Stomach (tissue), 9 donors: ENCODE results near the gene LMNB1. TPM values are rescaled to one million over a fixed set of nuclear protein-coding genes. Genes with fewer than 3 reads are reported as not detected.

Source experiments
- DNase-seq, 2 donors: peaks; one replicate each; pipeline versions ENCODE4 v3.0.0 to v3.0.0-alpha.2; 2013 to 2019
- H3K27ac ChIP-seq, 5 donors: fragments of 200-600 bp in 4 of 5; sonication (generic) in 4 of 5; one replicate each; pipeline ENCODE4 v1.5.1; 2013 to 2019; ENCODE audit warnings: mild to moderate bottlenecking in 1 of 5, moderate library complexity in 1 of 5
- H3K27me3 ChIP-seq, 3 donors: fragments of 200-600 bp; sonication (generic); one replicate each; pipeline ENCODE4 v1.5.1; 2017 to 2019; ENCODE audit warnings: mixed run types in 1 of 3
- H3K36me3 ChIP-seq, 4 donors: fragments of 200-600 bp; sonication (generic); 1 replicate in 3 of 4; 2 replicates in 1 of 4; pipeline ENCODE4 v1.5.1; 2016 to 2019
- H3K4me1 ChIP-seq, 4 donors: fragments of 200-600 bp; sonication (generic); one replicate each; pipeline ENCODE4 v1.5.1; 2016 to 2019
- H3K4me3 ChIP-seq, 4 donors: fragments of 200-600 bp; sonication (generic) in 3 of 4; one replicate each; pipeline ENCODE4 v1.5.1; 2016 to 2019; ENCODE audit warnings: mild to moderate bottlenecking in 1 of 4
- H3K9me3 ChIP-seq, 4 donors: fragments of 200-600 bp; sonication (generic); one replicate each; pipeline ENCODE4 v1.5.1; 2016 to 2019
- EP300 ChIP-seq: sonication (generic); formaldehyde crosslinking; IDR thresholded peaks from one replicate; pipeline ENCODE4 v1.6.1; 2017; ENCODE audit warnings: antibody characterized with exemption
- POLR2A ChIP-seq, 4 donors: fragments of 450-650 bp; IDR thresholded peaks; one replicate each; pipeline ENCODE4 v1.6.1; 2016; ENCODE audit warnings: antibody characterized with exemption in 4 of 4, control low read depth in 2 of 4, mild to moderate bottlenecking in 1 of 4, moderate library complexity in 1 of 4
- POLR2AphosphoS5 ChIP-seq, 3 donors: sonication (generic); formaldehyde crosslinking; IDR thresholded peaks; one replicate each; pipeline ENCODE4 v1.6.1; 2016; ENCODE audit warnings: antibody characterized with exemption in 3 of 3
- WGBS, 5 donors: extraction: QIAGEN DNeasy Blood & Tissue Kit in 3 of 5; methylation state at CpG; one replicate each; pipeline versions ENCODE4 v1.1.5 to v1.1.7; 2013 to 2018; 5-methylcytosine and 5-hydroxymethylcytosine counted together
- intact Hi-C: fragments of 100-400 bp; cut with DNase I; formaldehyde crosslinking; loops from one replicate; pipeline ENCODE4 v1.15.1; 2023; ENCODE audit warnings: low total_unique reads
- polyA plus RNA-seq, 3 donors: library from polyadenylated mRNA; stranded (reverse); fragments of 200-250 nt; gene quantifications; one replicate each; pipeline ENCODE4 v1.2.3, GENCODE V29; 2013
- total RNA-seq, 5 donors: library from RNA; depleted of rRNA; stranded (reverse); fragments of >200 nt; gene quantifications; one replicate each; pipeline versions ENCODE4 v1.1.0 to v1.2.3, GENCODE V29; 2014 to 2016
- TF ChIP-seq, protein P1 (sequence below), 7 experiments: fragments of 450-650 bp in 4 of 7; fragments of 200-600 bp in 3 of 7; sonication (generic) in 3 of 7; IDR thresholded peaks; one replicate each; pipeline ENCODE4 v1.5.1; 2016 to 2019; ENCODE audit warnings: antibody characterized with exemption in 7 of 7, control low read depth in 2 of 7, mild to moderate bottlenecking in 1 of 7
- donor health status: healthy with polysubstance abuse.
- donor health status: Bipolar disorder and iron deficiency.
- donor health status: healthy.

The LMNB1 gene
- total and polyA plus RNA-seq, 8 donors = 7.6 to 167 (median 9.9) TPM

GRCh38 chr5:126741361-126741760, 35.6 kb upstream of the LMNB1 start:
- DNase-seq = no peak

GRCh38 chr5:126742425-126742824, 34.5 kb upstream of the LMNB1 start:
- intact Hi-C loops = no loop called here
- no peak for DNase-seq
- Histone ChIP-seq H3K27me3 (no peaks in the 10 kb centered on the region), H3K9me3 (no peaks in the 10 kb centered on the region), H3K36me3 (no peaks in the 10 kb centered on the region), H3K4me3 (no peak overlapping the region), H3K4me1 (no peaks in the 10 kb centered on the region), H3K27ac (no peak overlapping the region)
- 71 to 90% (median 79%) methylated on average over 2 of the region's 2 CpGs for WGBS, 5 donors
- TF ChIP-seq, protein P1, sequence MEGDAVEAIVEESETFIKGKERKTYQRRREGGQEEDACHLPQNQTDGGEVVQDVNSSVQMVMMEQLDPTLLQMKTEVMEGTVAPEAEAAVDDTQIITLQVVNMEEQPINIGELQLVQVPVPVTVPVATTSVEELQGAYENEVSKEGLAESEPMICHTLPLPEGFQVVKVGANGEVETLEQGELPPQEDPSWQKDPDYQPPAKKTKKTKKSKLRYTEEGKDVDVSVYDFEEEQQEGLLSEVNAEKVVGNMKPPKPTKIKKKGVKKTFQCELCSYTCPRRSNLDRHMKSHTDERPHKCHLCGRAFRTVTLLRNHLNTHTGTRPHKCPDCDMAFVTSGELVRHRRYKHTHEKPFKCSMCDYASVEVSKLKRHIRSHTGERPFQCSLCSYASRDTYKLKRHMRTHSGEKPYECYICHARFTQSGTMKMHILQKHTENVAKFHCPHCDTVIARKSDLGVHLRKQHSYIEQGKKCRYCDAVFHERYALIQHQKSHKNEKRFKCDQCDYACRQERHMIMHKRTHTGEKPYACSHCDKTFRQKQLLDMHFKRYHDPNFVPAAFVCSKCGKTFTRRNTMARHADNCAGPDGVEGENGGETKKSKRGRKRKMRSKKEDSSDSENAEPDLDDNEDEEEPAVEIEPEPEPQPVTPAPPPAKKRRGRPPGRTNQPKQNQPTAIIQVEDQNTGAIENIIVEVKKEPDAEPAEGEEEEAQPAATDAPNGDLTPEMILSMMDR (IDR thresholded peaks at IDR 0.05) = no peak
- no peak for TF ChIP-seq EP300
- no peak for TF ChIP-seq POLR2AphosphoS5 (IDR thresholded peaks at IDR 0.05)
- no peak for TF ChIP-seq POLR2A (IDR thresholded peaks at IDR 0.05)

More at GRCh38 chr5:126741361-126741760, 35.6 kb upstream of the LMNB1 start:
- WGBS, 5 donors = 84 to 94% (median 90%) methylated on average over 9 of the region's 9 CpGs
- intact Hi-C loops = no loop called here
- Histone ChIP-seq H3K36me3 (no peaks in the 10 kb centered on the region), H3K4me1 (no peaks in the 10 kb centered on the region), H3K27me3 (no peaks in the 10 kb centered on the region), H3K27ac (no peak overlapping the region), H3K4me3 (no peak overlapping the region), H3K9me3 (no peaks in the 10 kb centered on the region)
- TF ChIP-seq POLR2A (IDR thresholded peaks at IDR 0.05) (no peak), EP300 (no peak), POLR2AphosphoS5 (IDR thresholded peaks at IDR 0.05) (no peak)
- TF ChIP-seq, protein P1 (IDR thresholded peaks at IDR 0.05) = no peak

DNA sequence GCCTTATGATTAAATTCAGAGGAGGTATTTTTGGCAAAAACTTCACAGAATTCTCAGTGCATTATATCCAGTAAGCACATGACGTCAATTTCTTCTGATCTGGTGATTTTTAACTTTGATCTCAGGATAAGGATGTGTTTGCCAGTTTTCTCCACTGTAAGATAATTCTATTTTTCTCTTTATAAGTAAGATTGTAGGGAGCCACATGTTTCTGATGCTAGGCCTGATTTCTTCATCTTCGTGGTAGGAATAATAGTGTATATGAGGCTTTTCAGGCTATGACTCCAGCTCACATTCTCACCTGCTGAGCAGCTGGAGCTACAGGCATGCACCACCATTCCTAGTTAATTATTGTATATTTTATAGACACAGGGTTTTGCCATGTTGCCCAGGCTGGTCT, 32.1 kb upstream of the LMNB1 start:
- 65 to 77% (median 70%) methylated on average over 2 of the region's 2 CpGs for WGBS, 5 donors
- H3K4me3 ChIP-seq = no peak overlapping the region
- H3K27me3 ChIP-seq = no peaks in the 10 kb centered on the region
- no peaks in the 10 kb centered on the region for H3K4me1 ChIP-seq
- H3K36me3 ChIP-seq = no peaks in the 10 kb centered on the region
- no peaks in the 10 kb centered on the region for H3K9me3 ChIP-seq
- no peak overlapping the region for H3K27ac ChIP-seq
- intact Hi-C loops = no loop called here
- DNase-seq = peak in 1 of 2 donors; percentile 3
- TF ChIP-seq POLR2A (IDR thresholded peaks at IDR 0.05) (no peak), EP300 (no peak), POLR2AphosphoS5 (IDR thresholded peaks at IDR 0.05) (no peak)
- TF ChIP-seq, protein P1 (IDR thresholded peaks at IDR 0.05) = no peak

DNA sequence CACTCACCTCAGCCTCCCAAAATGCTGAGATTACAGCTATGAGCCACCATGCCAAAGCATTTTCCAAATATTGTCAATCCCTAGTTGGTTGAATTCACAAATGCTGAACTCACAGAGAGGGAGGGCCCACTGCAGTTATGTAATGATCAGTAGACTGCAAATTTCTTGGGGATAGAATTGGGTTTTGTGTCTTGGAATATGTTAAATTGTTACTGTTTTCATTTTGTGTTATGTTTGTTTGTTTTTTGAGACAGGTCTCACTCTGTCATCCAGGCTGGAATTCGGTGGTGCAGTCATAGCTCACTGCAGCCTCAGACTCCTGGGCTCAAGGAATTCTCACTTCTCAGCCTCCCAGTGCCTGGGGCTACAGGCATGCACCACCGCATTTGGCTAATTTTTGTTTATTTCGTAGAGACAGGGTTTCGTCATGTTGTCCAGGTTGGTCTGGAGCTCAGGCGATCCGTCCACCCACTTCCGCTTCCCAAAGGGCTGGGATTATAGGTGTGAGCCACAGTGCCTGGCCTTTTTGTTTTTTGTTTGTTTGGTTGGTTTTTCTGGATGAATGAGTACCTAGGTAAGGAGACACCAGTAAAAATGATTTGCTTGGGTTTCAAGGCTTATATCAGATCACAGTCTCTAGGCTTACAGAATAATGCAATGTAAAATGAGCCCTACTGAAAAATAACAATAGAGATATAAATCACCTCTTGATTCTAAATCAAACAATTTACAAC, 31.5 kb upstream of the LMNB1 start:
- no peaks in the 10 kb centered on the region for H3K27me3 ChIP-seq
- no peaks in the 10 kb centered on the region for H3K9me3 ChIP-seq
- no peaks in the 10 kb centered on the region for H3K4me1 ChIP-seq
- WGBS, 5 donors = 75 to 81% (median 79%) methylated on average over 7 of the region's 7 CpGs
- no peak for DNase-seq
- intact Hi-C loops = no loop called here
- H3K4me3 ChIP-seq = no peak overlapping the region
- H3K27ac ChIP-seq = no peak overlapping the region
- H3K36me3 ChIP-seq = no peaks in the 10 kb centered on the region
- TF ChIP-seq POLR2AphosphoS5 (IDR thresholded peaks at IDR 0.05) (no peak), POLR2A (IDR thresholded peaks at IDR 0.05) (no peak), EP300 (no peak)
- TF ChIP-seq, protein P1 (IDR thresholded peaks at IDR 0.05) = no peak
